ENCODE data around the gene HTRA1. TPM values are rescaled to one million over a fixed set of nuclear protein-coding genes. Genes with fewer than 3 reads are reported as not detected.

HTRA1 gene
- total and polyA plus RNA-seq, 2 of the 4 experiments (the other 2 are of a cell fraction), result 28.5 to 108 TPM

DNA sequence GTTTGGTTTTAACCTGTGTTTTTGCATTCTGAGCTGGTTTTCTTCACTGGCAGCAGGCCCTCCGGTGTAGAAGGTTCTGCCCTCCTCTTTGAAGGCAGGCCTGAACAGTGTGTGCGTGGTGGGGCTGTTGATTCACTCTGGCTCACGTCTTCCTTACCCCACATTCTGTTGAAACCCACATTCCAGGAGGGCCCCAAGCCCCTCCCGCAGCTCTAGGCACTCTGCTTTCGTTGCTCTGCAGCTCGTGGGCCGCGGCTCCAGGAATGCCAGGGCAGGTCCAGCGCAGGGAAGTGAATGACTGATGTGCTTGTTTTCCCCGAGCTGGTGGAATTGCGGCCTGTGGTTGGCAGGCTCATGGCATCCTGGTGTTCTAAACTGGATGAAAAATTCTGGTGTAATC, 49.0 kb downstream of the HTRA1 start:
- dilution Hi-C loops (cut with HindIII; ENCODE audit: low sequenced_read_pairs, unreplicated experiment), result no loop called here
- POLR2A ChIA-PET (ENCODE audit: unreplicated experiment), result no interaction called here
- no peak for ATAC-seq (ENCODE audit: low read depth)

More for the DNA sequence above, 49.0 kb downstream of the HTRA1 start:
- Histone ChIP-seq H4K91ac (ENCODE audit: insufficient read depth, low read depth, low read length) (no peak overlapping the region), H2BK15ac (ENCODE audit: low read depth, low read length) (no peak overlapping the region), H2AK9ac (replicated peaks; ENCODE audit: low read depth, low read length, poor library complexity) (no peak overlapping the region), H3K36me3 (ENCODE audit: control insufficient read depth, insufficient read depth, low read length) (peaks cover 36% of the 10 kb centered on the region), H3K4me2 (ENCODE audit: low read depth, low read length) (no peak overlapping the region), H2AK5ac (ENCODE audit: low read depth, low read length) (no peak overlapping the region), H3K27me3 (ENCODE audit: control insufficient read depth, insufficient read depth, low read length) (no peaks in the 10 kb centered on the region), H3K27ac (ENCODE audit: insufficient read depth, low read length) (no peak overlapping the region), H4K8ac (ENCODE audit: low read depth in 2 of 2, low read length in 2 of 2) (no peak overlapping the region), H3K56ac (ENCODE audit: extremely low read depth, insufficient read depth, low read length) (no peak overlapping the region), H4K20me1 (ENCODE audit: insufficient read depth, low read length) (peaks cover under 1% of the 10 kb centered on the region; the same call in 1 of the 2 replicates), H3K4me1 (ENCODE audit: control insufficient read depth, insufficient read depth, low read length) (no peaks in the 10 kb centered on the region), H2AFZ (replicated peaks; ENCODE audit: low read length, poor library complexity) (no peak overlapping the region), H3K18ac (ENCODE audit: low read depth, low read length) (no peak overlapping the region), H2BK20ac (ENCODE audit: low read depth, low read length) (no peak overlapping the region), H3K4me3 (ENCODE audit: insufficient read depth, low read depth, low read length) (no peak overlapping the region), H3K14ac (replicated peaks; ENCODE audit: low read depth, low read length) (no peak overlapping the region), H3K23ac (ENCODE audit: low read depth, low read length) (no peak overlapping the region), H3K4ac (ENCODE audit: low read depth, low read length) (no peak overlapping the region), H4K5ac (ENCODE audit: low read depth, low read length) (no peak overlapping the region), H3K79me1 (ENCODE audit: low read depth in 1 of 2, low read length in 2 of 2) (no peaks in the 10 kb centered on the region; a peak in 1 of 4 replicates), H3K9me3 (ENCODE audit: control insufficient read depth, insufficient read depth, low read length) (no peaks in the 10 kb centered on the region), H3K9ac (ENCODE audit: low read depth, low read length) (no peak overlapping the region), H2BK5ac (ENCODE audit: low read depth, low read length, poor library complexity, severe bottlenecking) (no peak overlapping the region), H3K9me1 (ENCODE audit: insufficient read depth, low read length) (peaks cover 4% of the 10 kb centered on the region), H2BK120ac (ENCODE audit: low read depth, low read length) (no peak overlapping the region)
- CTCF ChIA-PET, result no interaction called here
- WGBS, 2 experiments (ENCODE audit: extremely low coverage in 2 of 2, insufficient read length in 1 of 2), result 75% methylated on average over 6 of the region's 11 CpGs; no CpG with 5 or more reads in 1 of the 2 experiments
- in situ Hi-C loops (cut with MboI; ENCODE audit: low sequenced_read_pairs) (no loop called here), intact Hi-C loops (cut with micrococcal nuclease) (no loop called here)
- no peak for TF ChIP-seq RCOR1 (IDR thresholded peaks at IDR 0.05; ENCODE audit: insufficient replicate concordance, low read length)
- no peak for TF ChIP-seq MAZ (IDR thresholded peaks at IDR 0.05; ENCODE audit: borderline replicate concordance, low read depth, low read length)
- TF ChIP-seq RAD21 (IDR thresholded peaks at IDR 0.05; ENCODE audit: low read length), result no peak
- TF ChIP-seq SMC3 (IDR thresholded peaks at IDR 0.05; ENCODE audit: low read depth, low read length), result no peak
- TF ChIP-seq NFE2L2 (IDR thresholded peaks at IDR 0.05; ENCODE audit: low read depth, low read length), result no peak
- TF ChIP-seq, protein P1, sequence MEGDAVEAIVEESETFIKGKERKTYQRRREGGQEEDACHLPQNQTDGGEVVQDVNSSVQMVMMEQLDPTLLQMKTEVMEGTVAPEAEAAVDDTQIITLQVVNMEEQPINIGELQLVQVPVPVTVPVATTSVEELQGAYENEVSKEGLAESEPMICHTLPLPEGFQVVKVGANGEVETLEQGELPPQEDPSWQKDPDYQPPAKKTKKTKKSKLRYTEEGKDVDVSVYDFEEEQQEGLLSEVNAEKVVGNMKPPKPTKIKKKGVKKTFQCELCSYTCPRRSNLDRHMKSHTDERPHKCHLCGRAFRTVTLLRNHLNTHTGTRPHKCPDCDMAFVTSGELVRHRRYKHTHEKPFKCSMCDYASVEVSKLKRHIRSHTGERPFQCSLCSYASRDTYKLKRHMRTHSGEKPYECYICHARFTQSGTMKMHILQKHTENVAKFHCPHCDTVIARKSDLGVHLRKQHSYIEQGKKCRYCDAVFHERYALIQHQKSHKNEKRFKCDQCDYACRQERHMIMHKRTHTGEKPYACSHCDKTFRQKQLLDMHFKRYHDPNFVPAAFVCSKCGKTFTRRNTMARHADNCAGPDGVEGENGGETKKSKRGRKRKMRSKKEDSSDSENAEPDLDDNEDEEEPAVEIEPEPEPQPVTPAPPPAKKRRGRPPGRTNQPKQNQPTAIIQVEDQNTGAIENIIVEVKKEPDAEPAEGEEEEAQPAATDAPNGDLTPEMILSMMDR (conservative IDR thresholded peaks at IDR 0.05; ENCODE audit: low read depth, low read length), result no peak
- TF ChIP-seq, protein P2, sequence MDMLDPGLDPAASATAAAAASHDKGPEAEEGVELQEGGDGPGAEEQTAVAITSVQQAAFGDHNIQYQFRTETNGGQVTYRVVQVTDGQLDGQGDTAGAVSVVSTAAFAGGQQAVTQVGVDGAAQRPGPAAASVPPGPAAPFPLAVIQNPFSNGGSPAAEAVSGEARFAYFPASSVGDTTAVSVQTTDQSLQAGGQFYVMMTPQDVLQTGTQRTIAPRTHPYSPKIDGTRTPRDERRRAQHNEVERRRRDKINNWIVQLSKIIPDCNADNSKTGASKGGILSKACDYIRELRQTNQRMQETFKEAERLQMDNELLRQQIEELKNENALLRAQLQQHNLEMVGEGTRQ (IDR thresholded peaks at IDR 0.05; ENCODE audit: low read depth, low read length), result no peak
- no TSS peak for BruUV-seq (replicated peaks)
- DNase-seq, result no peak

Data from IMR-90 (cell line).